Activated CD8-positive, alpha-beta memory T cell treated with anti-CD3 and anti-CD28 coated beads for 4 hours (primary cell): ENCODE measurements around the gene TRAFD1.
"Not testable (repeated sequence)": the region's sequence is repeated elsewhere in the genome, so short reads cannot be mapped to it uniquely, and the experiment has no call there.

Source experiments
- DNase-seq, 2 donors: peaks; one replicate each; pipeline ENCODE4 v3.0.0-alpha.2; 2020; ENCODE audit warnings: low read depth in 2 of 2

Gene TRAFD1

GRCh38 chr12:112125250-112125999 lies at the start of gene TRAFD1:
TSS of gene TRAFD1 (plus strand) at chr12:112125560. CDS start at chr12:112130523, 4,963 bp downstream.
- peak; percentile 97 for DNase-seq

GRCh38 chr12:112087055-112087850 lies 38.1 kb upstream of the TRAFD1 start:
- no peak for DNase-seq

GRCh38 chr12:112087851-112088250 lies 37.5 kb upstream of the TRAFD1 start:
- DNase-seq: no peak

GRCh38 chr12:112091563-112091962 lies 33.8 kb upstream of the TRAFD1 start:
- no peak for DNase-seq

DNA sequence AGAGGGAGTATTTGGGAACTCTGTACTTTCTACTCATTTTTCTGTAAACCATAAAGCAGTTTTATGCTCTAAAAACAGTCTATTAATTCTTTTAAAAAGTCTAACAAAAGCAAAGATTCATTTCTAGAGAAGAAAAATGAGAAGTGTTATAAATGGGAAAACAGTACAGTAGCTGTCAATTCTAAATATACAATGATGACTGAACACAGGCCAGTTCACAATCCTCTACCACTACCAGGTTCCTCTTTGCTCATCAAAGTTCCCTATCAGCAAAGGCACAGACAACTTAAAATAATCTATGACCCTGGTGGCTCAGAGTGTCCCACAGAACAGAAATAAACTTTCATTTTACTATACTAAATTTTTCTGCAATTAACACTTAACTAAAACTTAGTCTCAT lies 29.3 kb upstream of the TRAFD1 start:
- no peak for DNase-seq

GRCh38 chr12:112096667-112097066 lies 28.7 kb upstream of the TRAFD1 start:
- DNase-seq: no peak

- DNase-seq: no peak
These were observed 27.7 kb upstream of the TRAFD1 start for GRCh38 chr12:112097641-112098040.

- DNase-seq: not testable (repeated sequence)
These were observed 24.9 kb upstream of the TRAFD1 start for GRCh38 chr12:112100500-112100899.

GRCh38 chr12:112102127-112102526 lies 23.2 kb upstream of the TRAFD1 start:
- DNase-seq: no peak

GRCh38 chr12:112102746-112103145 lies 22.6 kb upstream of the TRAFD1 start:
- DNase-seq: not testable (repeated sequence)

DNA sequence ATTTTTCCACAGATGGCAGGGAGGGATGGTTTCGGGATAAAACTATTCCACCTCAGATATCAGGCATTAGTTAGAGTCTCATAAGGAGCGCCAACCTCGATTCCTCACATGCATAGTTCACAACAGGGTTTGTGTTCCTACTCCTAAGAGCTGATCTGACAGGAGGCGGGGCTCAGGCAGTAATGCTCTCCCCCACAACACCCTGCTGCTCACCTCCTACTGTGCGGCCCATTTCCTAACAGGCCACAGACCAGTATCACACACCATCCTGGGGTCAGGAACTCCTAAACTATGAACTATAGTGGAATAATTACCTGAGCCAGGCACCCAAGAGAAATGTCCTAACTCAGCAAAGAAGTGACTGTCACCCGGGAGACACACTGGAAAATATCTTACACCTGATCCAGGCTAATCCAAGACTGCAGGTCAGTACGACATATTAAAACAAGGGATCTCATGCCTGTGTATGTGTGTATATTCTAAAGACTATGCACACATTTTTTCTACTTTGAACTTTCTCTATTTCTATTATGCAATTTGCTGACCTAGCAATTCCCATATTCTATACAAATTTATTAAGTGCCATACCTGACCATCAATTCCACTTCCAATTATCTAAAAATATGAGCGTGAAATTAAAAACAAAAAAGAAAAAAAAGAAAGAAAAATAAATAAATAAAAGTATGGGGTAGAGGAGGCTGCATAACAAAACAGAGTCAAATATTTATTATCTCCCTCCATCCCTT lies 21.4 kb upstream of the TRAFD1 start:
- DNase-seq: no peak

DNA sequence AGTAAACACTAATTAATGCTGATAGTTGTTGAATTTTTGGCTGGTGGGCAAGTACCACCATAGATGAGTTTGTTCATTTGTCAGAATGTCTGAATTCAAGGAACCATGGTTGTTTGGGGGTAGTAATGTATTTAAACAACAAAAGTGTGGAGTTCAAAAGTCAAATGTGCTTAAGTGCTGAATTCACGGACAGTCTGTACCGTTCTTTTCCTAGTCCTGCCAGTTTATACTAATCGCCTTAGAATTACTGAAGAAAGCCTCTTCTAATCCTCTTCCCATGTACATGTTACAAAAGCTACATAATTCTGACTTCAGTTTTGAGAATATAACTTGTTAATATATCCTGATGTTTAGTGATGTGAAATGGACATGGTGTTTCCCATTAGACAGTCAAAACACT lies 19.5 kb upstream of the TRAFD1 start:
- DNase-seq: no peak

DNA sequence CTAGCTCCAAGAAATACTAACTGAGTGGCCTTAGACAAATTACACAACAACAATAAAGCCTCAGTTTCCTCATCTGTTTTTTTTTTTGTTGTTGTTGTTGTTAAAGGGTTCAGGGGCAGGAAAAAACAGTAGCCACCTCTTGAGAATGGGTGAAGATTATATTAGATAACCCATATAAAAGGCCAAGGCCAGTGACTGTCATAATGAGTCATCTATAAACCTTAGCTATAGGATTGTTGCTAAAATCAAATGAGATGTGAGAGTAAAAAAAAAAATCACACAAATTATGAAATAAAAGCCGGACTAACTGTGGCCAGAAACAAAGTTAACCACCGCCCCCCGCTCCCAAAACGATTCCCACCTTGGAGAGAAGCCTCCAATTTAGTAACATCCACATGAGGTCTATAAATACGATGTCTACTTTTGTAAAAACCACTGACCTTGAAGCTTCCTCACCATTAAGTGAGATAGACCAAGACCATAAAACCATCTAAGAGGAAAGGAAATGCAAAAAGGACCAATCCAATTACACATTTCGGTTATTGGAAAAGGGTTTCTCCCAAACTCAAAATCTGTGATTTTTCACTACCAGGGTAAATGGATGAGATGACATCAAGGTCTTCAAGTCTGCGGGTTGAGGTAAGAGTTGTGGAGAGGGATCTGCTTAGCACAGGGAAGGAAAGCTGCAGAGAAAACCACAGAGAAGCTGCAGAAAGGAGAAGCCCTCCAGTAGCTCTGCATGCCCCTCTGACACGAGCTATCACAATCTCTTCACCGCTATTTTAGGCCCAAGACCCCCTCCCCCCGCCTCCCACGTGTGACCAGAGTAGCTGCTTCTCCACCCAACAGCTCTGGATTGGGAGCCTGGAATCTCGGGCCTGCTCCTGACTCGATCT lies 17.8 kb upstream of the TRAFD1 start:
- DNase-seq: no peak

DNA sequence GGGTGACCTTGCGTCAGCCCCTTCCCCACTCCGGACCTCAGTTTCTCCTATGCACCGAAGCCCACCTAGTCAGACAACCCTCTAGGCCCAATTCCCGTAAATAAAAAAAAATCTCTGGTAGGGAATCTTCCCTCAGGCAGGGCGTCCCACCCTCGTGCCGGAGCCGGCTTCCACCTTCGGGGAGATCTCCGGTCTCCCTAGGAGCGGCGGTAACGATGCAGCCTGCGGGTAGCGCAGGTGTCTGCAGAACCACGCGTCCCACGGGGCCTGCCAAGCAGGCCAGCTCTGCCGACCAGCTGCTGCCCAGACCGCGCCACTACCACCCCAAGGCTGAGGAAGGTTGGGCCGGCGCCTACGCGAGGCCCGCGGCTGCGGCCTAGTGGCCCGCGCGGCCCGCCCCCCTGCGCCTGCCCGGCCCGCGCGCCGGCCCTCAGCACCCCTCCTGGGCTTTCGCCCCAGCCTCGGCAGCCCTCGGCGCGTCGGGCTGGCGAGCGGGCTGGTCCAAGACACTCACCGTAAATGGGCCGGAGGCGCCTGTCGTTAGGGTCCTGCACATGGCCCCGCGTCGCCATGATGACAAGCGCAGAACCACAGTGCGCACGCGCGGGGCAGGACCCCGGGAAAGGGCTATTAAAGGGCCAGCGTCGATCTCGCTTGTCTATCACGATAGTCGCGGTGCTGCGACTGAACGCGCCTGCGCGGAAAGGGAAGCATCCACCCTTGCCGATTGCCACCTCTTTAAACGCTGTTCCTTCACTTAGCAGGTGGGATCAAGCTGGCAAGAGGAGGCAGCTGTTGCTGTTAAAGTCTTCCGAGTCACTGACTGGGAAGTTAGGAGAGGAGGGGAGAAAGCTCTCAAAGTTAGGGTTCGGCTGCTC lies 16.9 kb upstream of the TRAFD1 start, which contains the start of gene NAA25:
Gene NAA25, minus strand, starts transcription at position 582 of the 878 bp plus-strand sequence. Its CDS starts 10 bp downstream, at position 572.
- peak; percentile 73 to 79 for DNase-seq

- DNase-seq: not testable (repeated sequence)
These were observed 14.3 kb upstream of the TRAFD1 start for GRCh38 chr12:112110787-112111662.

DNA sequence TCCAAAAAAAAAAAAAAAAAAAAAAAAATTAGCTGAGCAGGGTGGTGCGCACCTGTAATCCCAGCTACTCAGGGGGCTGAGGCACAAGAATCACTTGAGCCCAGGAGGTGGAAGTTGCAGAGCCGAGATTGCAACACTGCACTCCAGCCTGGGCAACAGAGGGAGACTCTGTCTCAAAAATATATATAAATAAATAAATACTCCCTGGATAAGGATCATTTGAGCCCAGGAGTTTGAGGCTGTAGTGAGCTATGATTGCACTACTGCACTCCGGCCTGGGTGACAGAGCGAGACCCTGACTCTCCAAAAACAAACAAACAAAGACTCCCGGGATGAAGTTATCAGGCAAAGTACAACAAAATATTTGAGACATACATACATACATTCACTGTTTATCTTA lies 13.4 kb upstream of the TRAFD1 start:
- no peak for DNase-seq

GRCh38 chr12:112112409-112113133 lies 12.8 kb upstream of the TRAFD1 start:
- no peak for DNase-seq

GRCh38 chr12:112115259-112116045 lies 9.9 kb upstream of the TRAFD1 start:
- no peak for DNase-seq
